ENCODE measurements around the gene ADSS2.
"Not testable (repeated sequence)": the region's sequence is repeated elsewhere in the genome, so short reads cannot be mapped to it uniquely, and the experiment has no call there.

Gene ADSS2

DNA sequence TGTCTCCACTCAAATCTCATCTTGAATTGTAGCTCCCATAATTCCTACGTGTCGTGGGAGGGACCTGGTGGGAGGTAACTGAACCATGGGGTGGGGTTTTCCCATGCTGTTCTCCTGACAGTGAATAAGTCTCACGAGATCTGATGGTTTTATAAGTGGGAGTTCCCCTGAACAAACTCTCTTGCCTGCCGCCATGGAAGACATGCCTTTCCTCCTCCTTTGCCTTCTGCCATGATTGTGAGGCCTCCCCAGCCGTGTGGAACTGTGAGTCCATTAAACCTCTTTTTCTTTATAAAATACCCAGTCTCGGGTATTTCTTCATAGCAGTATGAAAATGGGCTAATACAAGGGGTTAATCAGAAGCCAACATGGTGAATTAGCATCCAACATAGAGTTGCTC lies 86.4 kb downstream of the ADSS2 start:
- DNase-seq (ENCODE audit: low read depth): not testable (repeated sequence)

DNA sequence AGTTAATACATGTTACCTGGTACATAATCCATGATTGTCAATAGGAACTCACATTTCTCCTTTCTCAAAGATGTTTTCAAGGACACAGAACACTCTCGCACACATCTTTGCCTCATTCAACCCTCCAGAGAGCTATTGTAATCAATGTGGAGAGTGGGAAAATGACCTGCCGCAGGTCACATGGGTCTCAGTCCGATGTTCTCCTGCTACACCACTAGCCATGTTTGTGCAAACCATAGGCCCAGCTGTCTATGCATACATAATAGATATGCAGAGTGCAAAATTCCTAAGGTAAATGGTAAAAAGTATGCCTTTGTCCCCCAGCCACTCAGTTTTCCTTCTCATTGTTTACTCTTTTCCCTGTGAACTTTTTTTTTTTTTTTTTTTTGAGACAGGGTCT lies 89.2 kb downstream of the ADSS2 start:
- no peak for DNase-seq (ENCODE audit: low read depth)

DNA sequence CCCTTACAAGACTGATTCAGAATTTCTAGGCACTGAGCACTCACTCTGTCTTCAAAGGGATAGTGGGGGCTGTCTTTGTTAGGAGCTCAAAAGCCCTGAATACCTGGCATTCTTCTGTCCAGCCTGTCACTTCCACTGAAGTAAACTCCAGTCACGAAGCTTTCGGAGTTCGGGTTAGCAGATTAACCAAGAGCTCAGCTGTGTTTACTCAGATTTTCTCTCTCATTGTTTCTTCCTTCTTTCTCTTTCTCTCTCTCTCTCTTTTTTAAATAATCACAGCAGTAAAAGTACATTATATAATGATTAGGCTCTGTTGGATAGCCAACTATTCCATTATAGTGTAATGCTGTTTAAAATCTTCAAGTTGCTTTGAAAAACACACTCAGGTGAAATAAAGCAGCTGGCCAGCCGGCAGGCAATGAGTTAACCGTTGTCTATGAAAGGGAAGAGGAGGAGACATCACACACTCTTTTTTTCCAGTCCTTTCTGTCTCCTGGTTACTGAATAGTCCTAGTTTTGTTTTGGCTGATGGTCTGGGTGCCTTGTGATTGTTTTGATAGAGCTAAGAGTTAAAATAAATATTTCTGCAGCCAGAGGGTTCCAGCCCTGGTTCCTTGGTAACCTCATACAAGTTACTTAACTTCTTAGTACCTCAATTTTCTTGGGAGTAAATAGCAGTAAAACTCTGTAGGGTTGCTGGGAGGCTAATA lies 89.8 kb downstream of the ADSS2 start:
- DNase-seq (ENCODE audit: low read depth): peak; percentile 61

Measured in fibroblast of the conjunctiva (primary cell).